DOHH2 (cell line): ENCODE data around the gene IRF2.

Source experiments
- H3F3A ChIP-seq: fragments of 200-600 bp; sonication (generic), shearing (Covaris generic); 2 replicates; pipeline ENCODE4 v1.6.0; 2016; ENCODE audit warnings: antibody characterized with exemption, mild to moderate bottlenecking; ENCODE audit not compliant: control insufficient read depth, insufficient read depth
- H3K27ac ChIP-seq: fragments of 200-600 bp; sonication (generic); 2 replicates; pipeline ENCODE4 v1.5.1; 2014; ENCODE audit warnings: low read depth, mild to moderate bottlenecking, low read length, moderate library complexity
- H3K27me3 ChIP-seq: fragments of 200-600 bp; sonication (generic); 2 replicates; pipeline ENCODE4 v1.6.1; 2014; ENCODE audit warnings: mild to moderate bottlenecking, low read length, mixed read lengths; ENCODE audit not compliant: control insufficient read depth
- H3K36me3 ChIP-seq: fragments of 200-600 bp; sonication (generic); 2 replicates; pipeline ENCODE4 v1.6.1; 2014; ENCODE audit warnings: mild to moderate bottlenecking, low read length, moderate library complexity, mixed read lengths; ENCODE audit not compliant: control insufficient read depth
- H3K4me1 ChIP-seq: fragments of 200-600 bp; sonication (generic); 2 replicates; pipeline ENCODE4 v1.6.1; 2014; ENCODE audit warnings: mild to moderate bottlenecking, low read length, mixed read lengths; ENCODE audit not compliant: control insufficient read depth
- H3K4me2 ChIP-seq: fragments of 200-600 bp; sonication (generic); 2 replicates; pipeline ENCODE4 v1.6.0; 2014; ENCODE audit warnings: mild to moderate bottlenecking, low read length, moderate library complexity
- H3K4me3 ChIP-seq: fragments of 200-600 bp; sonication (generic); 2 replicates; pipeline ENCODE4 v1.5.1; 2014; ENCODE audit warnings: mild to moderate bottlenecking, low read length, mixed read lengths
- H3K79me2 ChIP-seq: fragments of 200-600 bp; sonication (generic); 2 replicates; pipeline ENCODE4 v1.6.1; 2014; ENCODE audit warnings: mild to moderate bottlenecking, low read length, mixed read lengths; ENCODE audit not compliant: control insufficient read depth
- H3K9me2 ChIP-seq: fragments of 200-600 bp; sonication (generic); replicated peaks from 2 replicates; pipeline ENCODE4 v1.6.1; 2014; ENCODE audit warnings: mild to moderate bottlenecking, low read length, mixed read lengths; ENCODE audit not compliant: control insufficient read depth
- H3K9me3 ChIP-seq: fragments of 200-600 bp; sonication (generic); 2 replicates; pipeline ENCODE4 v1.6.1; 2014; ENCODE audit warnings: antibody characterized with exemption, low read length, mixed read lengths; ENCODE audit not compliant: control insufficient read depth, insufficient read depth
- H4K20me1 ChIP-seq: fragments of 200-600 bp; sonication (generic); 2 replicates; pipeline ENCODE4 v1.6.0; 2014; ENCODE audit warnings: low read depth, mild to moderate bottlenecking, antibody characterized with exemption, low read length, moderate library complexity; ENCODE audit not compliant: control insufficient read depth, insufficient read depth
- CTCF ChIP-seq: fragments of 200-600 bp; sonication (generic); IDR thresholded peaks from one replicate; pipeline ENCODE4 v1.5.1; 2014; ENCODE audit warnings: antibody characterized with exemption, mild to moderate bottlenecking, low read depth, low read length; ENCODE audit not compliant: poor library complexity, severe bottlenecking
- EZH2phosphoT487 ChIP-seq: fragments of 200-600 bp; sonication (generic); IDR thresholded peaks from 2 replicates; pipeline ENCODE4 v1.6.1; 2017; ENCODE audit warnings: borderline replicate concordance, mild to moderate bottlenecking, antibody characterized with exemption, low read length, moderate library complexity, mixed read lengths

Gene IRF2

GRCh38 chr4:184434021-184434420 is 40.3 kb downstream of the IRF2 start:
- no peak overlapping the region for H3K4me2 ChIP-seq
- no peaks in the 10 kb centered on the region for H3K9me3 ChIP-seq
- H3K36me3 ChIP-seq: no peaks in the 10 kb centered on the region
- peaks cover 6% of the 10 kb centered on the region for H3K4me1 ChIP-seq
- H3K27me3 ChIP-seq: no peaks in the 10 kb centered on the region
- no peak for TF ChIP-seq CTCF
- TF ChIP-seq EZH2phosphoT487: no peak
- H3K9me2 ChIP-seq: no peaks in the 10 kb centered on the region
- no peaks in the 10 kb centered on the region for H3F3A ChIP-seq
- no peak overlapping the region for H3K27ac ChIP-seq
- H3K79me2 ChIP-seq: peaks cover 6% of the 10 kb centered on the region
- H3K4me3 ChIP-seq: no peak overlapping the region
- H4K20me1 ChIP-seq: peaks cover 4% of the 10 kb centered on the region; the same call in 1 of the 2 replicates

GRCh38 chr4:184433258-184433892 is 41.0 kb downstream of the IRF2 start:
- Histone ChIP-seq H3K9me2 (no peaks in the 10 kb centered on the region), H3F3A (no peaks in the 10 kb centered on the region), H3K79me2 (peaks cover 6% of the 10 kb centered on the region), H3K4me2 (no peak overlapping the region), H3K9me3 (no peaks in the 10 kb centered on the region), H3K27me3 (no peaks in the 10 kb centered on the region), H3K4me1 (peaks cover 6% of the 10 kb centered on the region), H3K27ac (no peak overlapping the region), H4K20me1 (peaks cover 4% of the 10 kb centered on the region; the same call in 1 of the 2 replicates), H3K4me3 (no peak overlapping the region), H3K36me3 (no peaks in the 10 kb centered on the region)
- no peak for TF ChIP-seq EZH2phosphoT487
- TF ChIP-seq CTCF: no peak

GRCh38 chr4:184432127-184432922 is 42.0 kb downstream of the IRF2 start:
- Histone ChIP-seq H3K79me2 (peaks cover 2% of the 10 kb centered on the region), H3K4me1 (no peaks in the 10 kb centered on the region), H3F3A (no peaks in the 10 kb centered on the region), H3K4me3 (no peak overlapping the region), H4K20me1 (peaks cover 4% of the 10 kb centered on the region; the same call in 1 of the 2 replicates), H3K9me2 (no peaks in the 10 kb centered on the region), H3K27me3 (no peaks in the 10 kb centered on the region), H3K9me3 (no peaks in the 10 kb centered on the region), H3K36me3 (no peaks in the 10 kb centered on the region), H3K4me2 (no peak overlapping the region), H3K27ac (no peak overlapping the region)
- no peak for TF ChIP-seq CTCF
- no peak for TF ChIP-seq EZH2phosphoT487
